Loucy (cell line): ENCODE measurements around the gene CACNA1B.

Experiments used
- H2AFZ ChIP-seq: fragments of 200-600 bp; sonication (generic); 2 replicates; pipeline ENCODE4 v1.6.0; 2016; ENCODE audit warnings: antibody characterized with exemption, mild to moderate bottlenecking, low read length, moderate library complexity
- H3F3A ChIP-seq: fragments of 200-600 bp; 2 replicates; pipeline ENCODE4 v1.6.0; 2016; ENCODE audit warnings: antibody characterized with exemption, low read depth, mild to moderate bottlenecking
- H3K27me3 ChIP-seq: fragments of 200-600 bp; sonication (generic); 2 replicates; pipeline ENCODE4 v1.6.1; 2014; ENCODE audit warnings: low read length, mild to moderate bottlenecking; ENCODE audit not compliant: insufficient read depth, poor library complexity, severe bottlenecking
- H3K36me3 ChIP-seq: fragments of 200-600 bp; sonication (generic); 2 replicates; pipeline ENCODE4 v1.6.1; 2016; ENCODE audit warnings: low read length; ENCODE audit not compliant: insufficient read depth
- H3K4me1 ChIP-seq: fragments of 200-600 bp; sonication (generic); 2 replicates; pipeline ENCODE4 v1.5.1; 2014; ENCODE audit warnings: low read length, mild to moderate bottlenecking; ENCODE audit not compliant: insufficient read depth, poor library complexity, severe bottlenecking
- H3K4me2 ChIP-seq: fragments of 200-600 bp; sonication (generic); 2 replicates; pipeline ENCODE4 v1.6.0; 2014; ENCODE audit warnings: antibody characterized with exemption, low read length, low read depth, mild to moderate bottlenecking; ENCODE audit not compliant: poor library complexity, severe bottlenecking
- H3K4me3 ChIP-seq: fragments of 200-600 bp; sonication (generic); 2 replicates; pipeline ENCODE4 v1.5.1; 2014; ENCODE audit warnings: low read length, mild to moderate bottlenecking, mixed read lengths; ENCODE audit not compliant: poor library complexity, severe bottlenecking
- H3K79me2 ChIP-seq: fragments of 200-600 bp; sonication (generic); 2 replicates; pipeline ENCODE4 v1.6.1; 2014; ENCODE audit warnings: low read length; ENCODE audit not compliant: insufficient read depth
- H3K9ac ChIP-seq: fragments of 200-600 bp; sonication (generic); 2 replicates; pipeline ENCODE4 v1.6.0; 2014; ENCODE audit warnings: mild to moderate bottlenecking, low read depth, low read length, moderate library complexity; ENCODE audit not compliant: poor library complexity, severe bottlenecking
- H3K9me2 ChIP-seq: fragments of 200-600 bp; sonication (generic); replicated peaks from 2 replicates; pipeline ENCODE4 v1.6.1; 2016; ENCODE audit warnings: low read depth, low read length, mixed read lengths
- H3K9me3 ChIP-seq: fragments of 200-600 bp; sonication (generic); 2 replicates; pipeline ENCODE4 v1.6.1; 2014; ENCODE audit warnings: mild to moderate bottlenecking, antibody characterized with exemption, low read length, low read depth; ENCODE audit not compliant: insufficient read depth
- H4K20me1 ChIP-seq: fragments of 200-600 bp; sonication (generic); 2 replicates; pipeline ENCODE4 v1.6.0; 2014; ENCODE audit warnings: antibody characterized with exemption, low read length, mild to moderate bottlenecking; ENCODE audit not compliant: insufficient read depth, poor library complexity, severe bottlenecking
- CTCF ChIP-seq: fragments of 200-600 bp; sonication (generic); conservative IDR thresholded peaks from 2 replicates; pipeline ENCODE4 v1.5.1; 2014; ENCODE audit warnings: mild to moderate bottlenecking, antibody characterized with exemption, low read length
- EZH2phosphoT487 ChIP-seq: fragments of 200-600 bp; IDR thresholded peaks from 2 replicates; pipeline ENCODE4 v1.6.1; 2018; ENCODE audit warnings: antibody characterized with exemption, mild to moderate bottlenecking, moderate library complexity, borderline replicate concordance

CACNA1B gene

GRCh38 chr9:138025908-138026307 lies 148.3 kb downstream of the CACNA1B start:
- no peaks in the 10 kb centered on the region for H4K20me1 ChIP-seq
- H3K4me1 ChIP-seq: no peaks in the 10 kb centered on the region
- H3K9me2 ChIP-seq: no peaks in the 10 kb centered on the region
- no peaks in the 10 kb centered on the region for H3K79me2 ChIP-seq
- no peak overlapping the region for H3K4me3 ChIP-seq
- TF ChIP-seq EZH2phosphoT487 (no peak), CTCF (no peak)
- no peaks in the 10 kb centered on the region for H3K36me3 ChIP-seq
- no peak overlapping the region for H3K9ac ChIP-seq
- H3F3A ChIP-seq: no peaks in the 10 kb centered on the region
- no peaks in the 10 kb centered on the region for H3K27me3 ChIP-seq
- H3K4me2 ChIP-seq: no peak overlapping the region
- no peak overlapping the region for H2AFZ ChIP-seq
- H3K9me3 ChIP-seq: peaks cover 21% of the 10 kb centered on the region; the same call in 1 of the 2 replicates

- H2AFZ ChIP-seq: no peak overlapping the region
- no peaks in the 10 kb centered on the region for H4K20me1 ChIP-seq
Observed at GRCh38 chr9:138028596-138028995, 151.0 kb downstream of the CACNA1B start.

GRCh38 chr9:138031186-138031585 lies 153.6 kb downstream of the CACNA1B start:
- no peaks in the 10 kb centered on the region for H3K27me3 ChIP-seq
- no peaks in the 10 kb centered on the region for H4K20me1 ChIP-seq
- H3K9me3 ChIP-seq: peaks cover 37% of the 10 kb centered on the region
- no peak for TF ChIP-seq CTCF
- no peak for TF ChIP-seq EZH2phosphoT487
- H3K4me1 ChIP-seq: no peaks in the 10 kb centered on the region
- no peaks in the 10 kb centered on the region for H3K79me2 ChIP-seq
- no peak overlapping the region for H3K9ac ChIP-seq
- H3K4me2 ChIP-seq: no peak overlapping the region
- H3F3A ChIP-seq: no peaks in the 10 kb centered on the region
- H3K4me3 ChIP-seq: no peak overlapping the region
- no peaks in the 10 kb centered on the region for H3K36me3 ChIP-seq
- H3K9me2 ChIP-seq: no peaks in the 10 kb centered on the region
- no peak overlapping the region for H2AFZ ChIP-seq

More at GRCh38 chr9:138028596-138028995, 151.0 kb downstream of the CACNA1B start:
- Histone ChIP-seq H3K9me3 (peaks cover 31% of the 10 kb centered on the region), H3K27me3 (no peaks in the 10 kb centered on the region), H3K9me2 (no peaks in the 10 kb centered on the region), H3K9ac (no peak overlapping the region), H3F3A (no peaks in the 10 kb centered on the region), H3K4me2 (no peak overlapping the region), H3K79me2 (no peaks in the 10 kb centered on the region), H3K4me3 (no peak overlapping the region), H3K36me3 (no peaks in the 10 kb centered on the region), H3K4me1 (no peaks in the 10 kb centered on the region)
- TF ChIP-seq CTCF (no peak), EZH2phosphoT487 (no peak)
